ENCODE data around the gene DDB1. TPM values are rescaled to one million over a fixed set of nuclear protein-coding genes. Genes with fewer than 3 reads are reported as not detected.

The DDB1 gene
- total and polyA plus RNA-seq, 2 experiments from 2014 or later: 177 to 215 TPM

GRCh38 chr11:61353131-61354067 is 20.5 kb upstream of the DDB1 start:
- no peak overlapping the region for H3K4me3 ChIP-seq
- no peaks in the 10 kb centered on the region for H3K9me2 ChIP-seq (replicated peaks; ENCODE audit: insufficient read depth)
- H3K9me3 ChIP-seq (ENCODE audit: low read depth): no peaks in the 10 kb centered on the region
- H3K27ac ChIP-seq: no peak overlapping the region
- WGBS (ENCODE audit: low lambda C conversion rate, missing lambda C conversion rate): 92% methylated on average over 15 of the region's 15 CpGs
- no peaks in the 10 kb centered on the region for H4K20me1 ChIP-seq (ENCODE audit: insufficient read depth, poor library complexity, severe bottlenecking)
- no peak for DNase-seq (ENCODE audit: low spot score)
- TF ChIP-seq CTCF (IDR thresholded peaks at IDR 0.05; ENCODE audit: poor library complexity) (no peak), EZH2 (IDR thresholded peaks at IDR 0.05; ENCODE audit: borderline replicate concordance) (no peak), EZH2phosphoT487 (IDR thresholded peaks at IDR 0.05; ENCODE audit: low read depth, severe bottlenecking, unreplicated experiment) (no peak)
- H3K4me2 ChIP-seq: no peak overlapping the region
- H2AFZ ChIP-seq: no peak overlapping the region
- H3K27me3 ChIP-seq: no peaks in the 10 kb centered on the region
- H3K36me3 ChIP-seq (replicated peaks; ENCODE audit: insufficient read depth, low read depth): no peaks in the 10 kb centered on the region
- no peaks in the 10 kb centered on the region for H3K4me1 ChIP-seq (ENCODE audit: insufficient read depth)
- H3K79me2 ChIP-seq: peaks cover 6% of the 10 kb centered on the region

GRCh38 chr11:61352038-61352437 is 19.1 kb upstream of the DDB1 start:
- H3K27ac ChIP-seq: no peak overlapping the region
- H3K9me3 ChIP-seq (ENCODE audit: low read depth): no peaks in the 10 kb centered on the region
- H3K4me2 ChIP-seq: no peak overlapping the region
- H3K4me1 ChIP-seq (ENCODE audit: insufficient read depth): no peaks in the 10 kb centered on the region
- no peaks in the 10 kb centered on the region for H3K9me2 ChIP-seq (replicated peaks; ENCODE audit: insufficient read depth)
- WGBS (ENCODE audit: low lambda C conversion rate, missing lambda C conversion rate): 86% methylated on average over 8 of the region's 8 CpGs
- no peak overlapping the region for H2AFZ ChIP-seq
- no peaks in the 10 kb centered on the region for H4K20me1 ChIP-seq (ENCODE audit: insufficient read depth, poor library complexity, severe bottlenecking)
- no peaks in the 10 kb centered on the region for H3K27me3 ChIP-seq
- TF ChIP-seq EZH2 (IDR thresholded peaks at IDR 0.05; ENCODE audit: borderline replicate concordance): no peak
- TF ChIP-seq CTCF (IDR thresholded peaks at IDR 0.05; ENCODE audit: poor library complexity): no peak
- no peak for TF ChIP-seq EZH2phosphoT487 (IDR thresholded peaks at IDR 0.05; ENCODE audit: low read depth, severe bottlenecking, unreplicated experiment)
- H3K79me2 ChIP-seq: no peaks in the 10 kb centered on the region
- no peaks in the 10 kb centered on the region for H3K36me3 ChIP-seq (replicated peaks; ENCODE audit: insufficient read depth, low read depth)
- no peak for DNase-seq (ENCODE audit: low spot score)
- no peak overlapping the region for H3K4me3 ChIP-seq

- DNase-seq (ENCODE audit: low spot score): no peak
- TF ChIP-seq CTCF (IDR thresholded peaks at IDR 0.05; ENCODE audit: poor library complexity) (no peak), EZH2 (IDR thresholded peaks at IDR 0.05; ENCODE audit: borderline replicate concordance) (no peak), EZH2phosphoT487 (IDR thresholded peaks at IDR 0.05; ENCODE audit: low read depth, severe bottlenecking, unreplicated experiment) (no peak)
- Histone ChIP-seq H3K79me2 (no peaks in the 10 kb centered on the region), H3K4me2 (no peak overlapping the region), H3K9me2 (replicated peaks; ENCODE audit: insufficient read depth) (no peaks in the 10 kb centered on the region), H3K9me3 (ENCODE audit: low read depth) (no peaks in the 10 kb centered on the region), H3K36me3 (replicated peaks; ENCODE audit: insufficient read depth, low read depth) (no peaks in the 10 kb centered on the region), H4K20me1 (ENCODE audit: insufficient read depth, poor library complexity, severe bottlenecking) (no peaks in the 10 kb centered on the region), H3K27me3 (no peaks in the 10 kb centered on the region), H3K4me3 (no peak overlapping the region), H3K27ac (no peak overlapping the region), H2AFZ (no peak overlapping the region), H3K4me1 (ENCODE audit: insufficient read depth) (peaks cover 3% of the 10 kb centered on the region)
- WGBS (ENCODE audit: low lambda C conversion rate, missing lambda C conversion rate): 97% methylated on average over 8 of the region's 8 CpGs
Observed at GRCh38 chr11:61350803-61351202, 17.9 kb upstream of the DDB1 start.

Measured in hepatocyte (in vitro differentiated cells).